GM13976 (cell line): ENCODE results near the gene ARRDC1.
"Not testable (repeated sequence)": the region's sequence is repeated elsewhere in the genome, so short reads cannot be mapped to it uniquely, and the experiment has no call there.

Experiments used
- DNase-seq: peaks from one replicate; pipeline ENCODE4 v3.0.0; 2012; ENCODE audit warnings: low spot score
- in situ Hi-C: fragments of 300-500 bp; cut with MboI; formaldehyde crosslinking; loops from one replicate; pipeline ENCODE4 v1.12.0; 2022; ENCODE audit warnings: low sequenced_read_pairs, mixed read lengths, inconsistent platforms; ENCODE audit not compliant: unreplicated experiment
- TF ChIP-seq, protein P1 (sequence below): IDR thresholded peaks from 2 replicates; pipeline ENCODE4 v1.5.1; 2012; ENCODE audit warnings: borderline replicate concordance, mild to moderate bottlenecking; ENCODE audit not compliant: insufficient read depth; ENCODE audit errors: extremely low read depth, missing control alignments, control extremely low read depth

The ARRDC1 gene

DNA sequence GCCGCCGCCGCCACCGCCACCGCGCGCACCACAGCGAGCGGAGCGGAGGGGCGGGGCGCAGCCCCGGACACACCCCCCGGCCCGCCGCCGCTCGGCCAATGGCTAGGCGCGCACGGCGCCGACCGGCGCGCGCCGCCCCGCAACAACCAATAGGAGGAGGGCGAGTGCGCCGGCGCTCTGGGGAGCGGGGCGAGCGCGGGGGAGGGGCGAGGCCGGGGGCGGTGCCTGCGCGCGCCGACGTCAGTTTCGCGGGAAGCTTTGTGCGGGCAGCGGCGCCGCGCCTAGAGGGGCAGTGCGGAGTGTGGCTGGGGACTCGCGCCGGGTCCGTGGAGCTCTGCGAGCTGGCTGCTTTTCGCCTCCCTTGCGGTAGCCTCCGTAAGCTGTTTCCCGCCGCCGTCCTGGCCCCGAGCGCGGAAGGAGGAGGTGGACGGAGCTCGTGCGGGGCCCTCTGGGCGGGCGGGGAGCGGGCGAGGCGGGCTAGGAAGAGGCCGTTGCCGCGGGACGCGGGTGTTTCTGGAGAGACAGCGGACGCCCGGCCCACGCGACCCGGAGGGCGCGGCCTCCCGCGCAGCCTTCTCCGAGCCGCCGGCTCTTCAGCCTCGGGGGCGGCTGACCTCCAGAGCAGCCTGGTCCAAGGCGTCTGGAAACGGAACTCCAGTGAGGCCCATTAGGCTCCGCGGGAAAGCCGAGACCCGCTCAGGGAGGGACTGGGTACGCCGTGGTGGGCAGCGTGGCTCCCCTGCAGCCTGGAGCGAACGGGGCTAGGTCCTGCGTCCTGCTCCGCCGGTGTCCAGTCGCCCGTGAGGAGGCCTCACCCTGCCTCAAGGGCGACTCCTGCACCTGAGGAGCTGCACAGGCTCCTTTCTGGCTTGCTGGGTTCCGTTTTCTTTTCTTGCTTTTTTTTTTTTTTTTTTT, 14.8 kb upstream of the ARRDC1 start, which contains the start of gene ZMYND19:
ZMYND19 (minus strand) TSS at position 44 of the 915 bp plus-strand sequence. CDS start 249 bp downstream, outside the sequence.
- in situ Hi-C loops: no loop called here
- DNase-seq: peak; percentile 100
- TF ChIP-seq, protein P1, sequence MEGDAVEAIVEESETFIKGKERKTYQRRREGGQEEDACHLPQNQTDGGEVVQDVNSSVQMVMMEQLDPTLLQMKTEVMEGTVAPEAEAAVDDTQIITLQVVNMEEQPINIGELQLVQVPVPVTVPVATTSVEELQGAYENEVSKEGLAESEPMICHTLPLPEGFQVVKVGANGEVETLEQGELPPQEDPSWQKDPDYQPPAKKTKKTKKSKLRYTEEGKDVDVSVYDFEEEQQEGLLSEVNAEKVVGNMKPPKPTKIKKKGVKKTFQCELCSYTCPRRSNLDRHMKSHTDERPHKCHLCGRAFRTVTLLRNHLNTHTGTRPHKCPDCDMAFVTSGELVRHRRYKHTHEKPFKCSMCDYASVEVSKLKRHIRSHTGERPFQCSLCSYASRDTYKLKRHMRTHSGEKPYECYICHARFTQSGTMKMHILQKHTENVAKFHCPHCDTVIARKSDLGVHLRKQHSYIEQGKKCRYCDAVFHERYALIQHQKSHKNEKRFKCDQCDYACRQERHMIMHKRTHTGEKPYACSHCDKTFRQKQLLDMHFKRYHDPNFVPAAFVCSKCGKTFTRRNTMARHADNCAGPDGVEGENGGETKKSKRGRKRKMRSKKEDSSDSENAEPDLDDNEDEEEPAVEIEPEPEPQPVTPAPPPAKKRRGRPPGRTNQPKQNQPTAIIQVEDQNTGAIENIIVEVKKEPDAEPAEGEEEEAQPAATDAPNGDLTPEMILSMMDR: no peak

DNA sequence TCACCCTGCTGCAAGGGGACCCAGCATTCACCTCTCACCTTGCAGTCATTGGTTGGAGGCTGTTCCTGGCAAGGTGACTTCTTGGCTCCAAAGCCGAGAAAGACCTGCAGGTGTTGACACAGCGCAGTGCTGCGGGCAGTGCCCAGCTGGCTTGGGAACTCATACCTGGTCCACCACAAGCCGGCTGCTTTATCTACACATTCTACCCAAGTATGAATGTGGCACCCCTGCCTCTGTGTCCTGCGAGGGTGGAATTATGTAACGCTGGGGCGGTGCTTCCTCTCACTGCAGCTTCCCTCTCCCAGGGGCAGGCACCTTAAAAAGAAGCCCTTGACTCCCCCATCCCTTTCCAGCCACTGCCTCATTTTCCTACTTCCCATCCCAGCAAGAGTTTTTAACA, 12.7 kb upstream of the ARRDC1 start:
- no peak for DNase-seq
- in situ Hi-C loops: no loop called here
- TF ChIP-seq, protein P1: no peak

DNA sequence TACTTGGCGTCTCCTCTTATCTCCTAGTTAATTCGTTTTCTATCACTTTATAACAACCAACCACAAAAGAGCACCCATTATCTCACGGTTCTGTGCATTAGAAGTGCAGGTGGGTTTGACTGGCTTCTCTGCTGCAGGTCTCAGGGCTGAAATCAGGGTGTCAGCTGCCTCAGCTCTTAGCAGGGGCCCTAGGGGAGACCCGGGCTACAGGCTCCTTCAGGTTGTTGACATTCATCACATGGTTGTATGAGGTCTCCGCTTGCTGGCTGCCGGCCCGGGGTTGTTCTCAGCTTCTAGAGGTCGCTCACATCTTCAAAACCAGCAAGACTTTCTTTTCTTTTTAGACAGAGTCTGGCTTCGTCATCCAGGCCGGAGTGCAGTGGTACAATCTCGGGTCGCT, 12.3 kb upstream of the ARRDC1 start:
- in situ Hi-C loops: no loop called here
- DNase-seq: no peak
- TF ChIP-seq, protein P1: no peak

DNA sequence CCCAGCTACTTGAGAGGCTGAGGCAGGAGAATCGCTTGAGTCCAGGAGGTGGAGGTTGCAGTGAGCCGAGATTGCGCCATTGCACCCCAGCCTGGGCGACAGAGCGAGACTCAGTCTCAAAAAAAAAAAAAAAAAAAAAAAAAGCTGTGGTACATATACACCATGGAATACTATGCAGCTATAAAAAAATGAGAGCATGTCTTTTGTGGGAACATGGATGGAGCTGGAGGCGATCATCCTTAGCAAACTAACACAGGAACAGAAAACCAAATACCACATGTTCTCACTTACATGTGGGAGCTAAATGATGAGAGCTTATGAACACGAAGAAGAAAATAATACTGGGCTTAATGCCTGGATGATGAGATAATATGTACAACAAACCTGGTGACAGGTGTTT, 8.9 kb upstream of the ARRDC1 start:
- in situ Hi-C loops, DNase-seq: not testable (repeated sequence)

DNA sequence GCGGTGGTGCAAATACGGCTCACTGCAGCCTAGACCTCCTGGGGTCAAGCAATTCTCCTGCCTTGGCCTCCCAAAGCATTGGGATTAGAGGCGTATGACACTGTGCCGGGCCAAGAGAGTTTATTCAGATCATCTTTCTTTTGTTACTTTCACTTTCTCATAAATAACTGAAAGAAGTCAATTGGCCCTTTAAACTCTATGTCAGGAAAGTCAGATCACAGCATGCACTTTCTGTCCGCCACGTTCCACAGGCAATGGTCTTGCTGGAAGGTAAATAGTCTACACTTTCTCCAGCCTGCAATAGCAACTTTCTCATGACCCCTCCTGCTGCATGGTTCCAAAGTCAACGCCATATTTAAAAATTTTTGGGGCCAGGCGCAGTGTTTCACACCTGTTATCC, 6.5 kb upstream of the ARRDC1 start:
- no peak for DNase-seq
- in situ Hi-C loops: no loop called here
- TF ChIP-seq, protein P1: no peak

DNA sequence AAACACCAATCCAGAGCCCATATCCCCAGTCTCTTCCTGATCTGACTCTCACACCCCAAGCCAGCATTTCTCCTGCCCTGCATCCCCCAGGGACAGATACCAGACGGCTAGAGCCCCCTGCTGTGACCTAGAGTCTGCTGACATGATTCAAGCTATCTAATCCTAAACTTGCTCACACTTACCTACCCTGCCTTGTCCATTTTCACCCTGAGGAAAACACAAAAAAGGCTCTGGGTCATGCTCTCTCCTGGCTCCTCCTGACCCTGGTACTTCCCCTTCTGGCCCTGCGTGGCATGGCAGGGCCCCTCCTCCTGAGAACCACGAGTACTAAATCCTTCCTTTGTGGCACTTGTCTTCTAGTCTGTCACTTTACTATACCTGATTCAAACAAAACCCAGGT, 2.8 kb upstream of the ARRDC1 start:
- in situ Hi-C loops: no loop called here
- DNase-seq: no peak
- TF ChIP-seq, protein P1: no peak

DNA sequence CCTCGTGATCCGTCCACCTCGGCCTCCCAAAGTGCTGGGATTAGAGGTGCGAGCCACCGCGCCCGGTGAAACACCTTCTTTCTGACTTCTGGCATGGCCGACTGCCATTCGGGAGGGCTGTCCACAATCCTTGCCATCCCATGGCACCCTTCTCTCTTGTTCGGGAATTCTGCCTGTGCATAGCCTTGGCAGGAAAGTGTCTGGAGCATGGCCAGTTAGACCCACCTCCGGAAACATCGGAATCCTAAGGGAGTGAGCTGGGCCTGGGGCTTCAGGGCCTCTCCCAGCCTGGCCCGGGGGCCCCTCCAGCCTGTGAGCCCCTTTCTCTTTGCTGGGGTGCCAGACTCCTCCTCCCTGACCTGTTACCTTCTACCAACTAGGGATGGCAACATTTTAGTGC, 1.6 kb upstream of the ARRDC1 start:
- no peak for DNase-seq
- TF ChIP-seq, protein P1: no peak
- in situ Hi-C loops: no loop called here
